ENCODE data around the gene NMNAT2.

The NMNAT2 gene

DNA sequence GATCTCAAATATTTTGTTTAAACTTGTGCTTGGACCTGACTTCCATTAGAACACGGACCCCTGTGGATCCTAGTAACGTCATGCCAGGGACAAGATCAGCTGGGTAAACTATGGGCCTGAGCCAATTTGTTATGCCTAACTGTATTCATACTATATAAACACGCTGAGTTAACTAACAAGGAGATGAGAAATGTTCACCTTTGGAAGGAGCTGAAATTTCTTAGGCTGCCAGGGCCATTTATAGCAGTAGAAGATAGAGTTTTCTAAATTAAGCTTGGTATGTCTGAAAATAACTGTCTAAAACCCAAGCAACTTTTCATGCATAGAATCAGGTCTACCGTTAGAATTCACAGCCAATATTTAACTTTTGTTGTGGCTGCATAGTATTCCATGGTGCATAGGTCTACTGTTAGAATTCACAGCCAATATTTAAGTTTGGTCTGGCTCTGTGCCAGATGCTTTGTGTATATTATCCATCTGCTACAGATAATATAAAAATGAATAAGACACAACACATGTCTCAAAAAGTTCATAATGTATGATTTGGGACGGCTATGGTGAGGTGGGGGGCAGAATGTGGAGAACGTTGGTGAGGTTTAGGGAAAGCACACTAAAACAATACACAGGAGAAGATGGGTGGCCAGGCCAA lies 61.5 kb downstream of the NMNAT2 start:
- TF ChIP-seq Cebpa-rat (IDR thresholded peaks at IDR 0.05), result no peak
- no peak overlapping the region for H3K9ac ChIP-seq
- H3K27ac ChIP-seq, result no peak overlapping the region
- H3K36me3 ChIP-seq, result no peaks in the 10 kb centered on the region
- no peak overlapping the region for H3K4me3 ChIP-seq
- H3K9me3 ChIP-seq (replicated peaks in 1 of 11), result peaks cover 0 to 10% (median 0%) of the 10 kb centered on the region in 11 experiments; a peak in 7 of 22 replicates
- peaks cover 0 to 6% (median 0%) of the 10 kb centered on the region in 10 experiments; a peak in 5 of 20 replicates for H3K4me1 ChIP-seq
- H3K4me2 ChIP-seq, result no peak overlapping the region
- H3K27me3 ChIP-seq, result no peaks in the 10 kb centered on the region
- no peaks in the 10 kb centered on the region for H4K20me1 ChIP-seq

DNA sequence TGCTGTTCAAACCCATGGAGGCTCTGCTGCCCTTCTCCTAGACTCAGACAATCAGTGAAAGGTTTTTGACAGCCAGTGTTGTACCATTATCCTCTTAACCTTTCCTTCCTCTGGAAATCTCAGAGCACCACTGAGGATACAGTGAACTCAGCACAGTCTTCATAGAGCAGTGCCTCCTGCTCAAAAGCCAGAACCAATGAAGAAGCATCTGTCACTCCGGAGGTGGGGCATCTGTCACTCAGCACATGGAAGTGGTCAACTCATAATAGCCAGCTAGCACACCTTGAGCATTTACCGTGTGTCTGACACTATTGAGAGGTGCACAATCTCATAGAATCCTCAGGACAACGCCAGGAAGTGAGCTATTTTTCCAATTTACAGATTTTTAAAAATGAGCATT lies 62.4 kb downstream of the NMNAT2 start:
- no peak overlapping the region for H3K27ac ChIP-seq
- peaks cover 0 to 10% (median 0%) of the 10 kb centered on the region in 11 experiments; a peak in 7 of 22 replicates for H3K9me3 ChIP-seq (replicated peaks in 1 of 11)
- no peak overlapping the region for H3K4me3 ChIP-seq
- H3K9ac ChIP-seq, result no peak overlapping the region
- no peaks in the 10 kb centered on the region for H3K27me3 ChIP-seq
- no peak overlapping the region for H3K4me2 ChIP-seq
- H3K36me3 ChIP-seq, result no peaks in the 10 kb centered on the region
- TF ChIP-seq Cebpa-rat (IDR thresholded peaks at IDR 0.05), result no peak
- no peaks in the 10 kb centered on the region for H4K20me1 ChIP-seq
- peaks cover 0 to 6% (median 0%) of the 10 kb centered on the region in 10 experiments; a peak in 5 of 20 replicates for H3K4me1 ChIP-seq

DNA sequence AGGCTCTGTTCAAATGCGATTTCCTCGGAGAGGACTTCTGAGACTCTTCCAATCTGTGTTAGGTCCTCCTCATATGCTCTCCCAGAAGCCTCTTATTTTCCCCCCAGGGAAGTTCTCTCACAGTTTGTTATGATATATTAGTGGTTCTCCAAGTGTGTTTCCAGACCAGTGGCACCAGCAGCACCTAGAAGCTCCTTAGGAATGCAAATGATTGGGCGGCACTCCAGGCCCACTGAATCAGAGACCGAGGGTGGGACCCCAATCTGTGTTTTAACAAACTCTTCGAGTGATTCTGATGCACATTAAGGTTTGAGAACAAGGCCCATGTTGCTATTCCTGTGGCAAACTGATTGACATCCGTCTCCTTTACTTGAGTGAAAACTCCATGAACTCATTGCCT lies 63.0 kb downstream of the NMNAT2 start:
- peaks cover 0 to 6% (median 0%) of the 10 kb centered on the region in 10 experiments; a peak in 5 of 20 replicates for H3K4me1 ChIP-seq
- H3K9ac ChIP-seq, result no peak overlapping the region
- no peaks in the 10 kb centered on the region for H3K27me3 ChIP-seq
- no peak overlapping the region for H3K4me3 ChIP-seq
- no peak overlapping the region for H3K4me2 ChIP-seq
- no peak overlapping the region for H3K27ac ChIP-seq
- no peaks in the 10 kb centered on the region for H4K20me1 ChIP-seq
- no peak for TF ChIP-seq Cebpa-rat (IDR thresholded peaks at IDR 0.05)
- H3K9me3 ChIP-seq (replicated peaks in 1 of 11), result peaks cover 0 to 10% (median 0%) of the 10 kb centered on the region in 11 experiments; a peak in 7 of 22 replicates
- H3K36me3 ChIP-seq, result no peaks in the 10 kb centered on the region

DNA sequence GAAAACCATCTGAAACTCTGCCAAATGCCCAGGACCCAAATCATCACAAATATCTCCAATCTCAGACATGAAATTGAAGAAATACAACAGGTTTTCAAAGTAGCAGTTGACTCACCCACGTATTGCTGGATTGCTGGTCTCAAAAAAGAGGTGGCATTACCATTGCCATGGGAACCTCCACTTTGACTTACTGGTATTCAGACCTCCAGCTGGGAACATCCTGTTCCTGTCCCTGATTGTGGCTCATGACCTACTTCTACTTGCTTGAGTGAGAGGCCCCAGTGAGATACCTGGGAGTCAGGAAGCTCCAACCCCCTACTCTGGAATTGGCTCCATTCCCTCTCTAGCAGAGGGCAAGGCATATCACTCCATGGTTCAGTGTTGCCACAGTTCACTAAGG lies 64.6 kb downstream of the NMNAT2 start:
- Histone ChIP-seq H3K4me2 (no peak overlapping the region), H3K4me1 (no peaks in the 10 kb centered on the region), H3K4me3 (no peak overlapping the region), H3K27ac (no peak overlapping the region), H3K9ac (no peak overlapping the region), H4K20me1 (no peaks in the 10 kb centered on the region), H3K27me3 (no peaks in the 10 kb centered on the region), H3K9me3 (replicated peaks in 1 of 11) (peaks cover 0 to 10% (median 0%) of the 10 kb centered on the region in 11 experiments; a peak in 7 of 22 replicates), H3K36me3 (no peaks in the 10 kb centered on the region)
- TF ChIP-seq Cebpa-rat (IDR thresholded peaks at IDR 0.05), result no peak

DNA sequence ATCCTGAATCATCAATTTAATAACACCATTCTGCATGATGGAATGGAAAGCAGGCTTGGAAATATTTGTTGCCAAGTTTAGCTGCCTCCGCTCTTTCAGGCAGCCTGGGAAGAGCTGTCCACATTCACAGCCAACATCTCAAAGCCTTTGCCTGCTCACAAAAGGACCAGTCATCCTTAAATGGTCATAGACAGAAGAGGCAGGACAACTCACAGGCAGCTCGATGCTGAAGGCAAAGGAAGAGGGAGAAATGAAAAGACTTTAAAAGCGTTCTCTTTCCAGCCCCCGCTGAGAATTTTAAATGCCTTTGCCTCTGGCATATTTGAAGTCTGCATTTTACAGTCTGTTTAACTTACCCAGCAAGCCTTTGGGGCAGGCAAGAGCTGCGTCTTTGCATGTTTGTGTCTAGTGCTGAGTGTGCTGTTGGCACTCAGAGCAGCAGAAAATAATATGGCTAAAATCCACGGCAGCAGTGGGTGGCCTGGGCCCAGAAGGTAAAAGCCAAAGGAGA lies 68.9 kb downstream of the NMNAT2 start:
- Histone ChIP-seq H3K36me3 (no peaks in the 10 kb centered on the region), H3K4me3 (no peak overlapping the region), H3K4me1 (peaks cover 0 to 7% (median 0%) of the 10 kb centered on the region in 10 experiments; a peak in 1 of 20 replicates), H3K4me2 (no peak overlapping the region), H3K27me3 (no peaks in the 10 kb centered on the region), H3K27ac (no peak overlapping the region), H3K9me3 (replicated peaks in 1 of 11) (no peaks in the 10 kb centered on the region), H3K9ac (no peak overlapping the region), H4K20me1 (no peaks in the 10 kb centered on the region)
- TF ChIP-seq Cebpa-rat (IDR thresholded peaks at IDR 0.05), result no peak

DNA sequence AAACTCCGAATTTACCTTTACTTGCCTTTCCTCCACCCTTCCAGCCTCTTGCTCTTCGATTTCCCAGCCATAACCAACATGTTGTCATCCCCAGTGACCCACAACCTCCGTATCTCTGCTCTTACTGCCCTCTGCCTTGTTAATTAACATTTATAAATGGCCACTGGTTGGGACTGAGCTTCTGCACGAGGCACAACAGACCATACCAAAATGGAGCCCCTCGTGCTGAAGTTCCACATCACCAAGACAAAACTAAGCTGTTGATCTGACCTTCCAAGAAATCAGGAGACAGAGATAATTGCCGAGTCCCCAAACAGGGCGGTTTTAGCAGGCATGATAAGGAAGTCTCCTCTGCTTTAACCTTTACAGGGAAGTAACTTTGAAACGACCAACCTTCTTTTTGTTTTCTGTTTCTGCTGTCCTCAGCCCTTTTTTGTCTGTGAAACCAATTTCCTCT lies 71.9 kb downstream of the NMNAT2 start:
- H3K4me1 ChIP-seq, result peaks cover 0 to 7% (median 0%) of the 10 kb centered on the region in 10 experiments; a peak in 1 of 20 replicates
- H3K9me3 ChIP-seq (replicated peaks in 1 of 11), result no peaks in the 10 kb centered on the region
- no peaks in the 10 kb centered on the region for H4K20me1 ChIP-seq
- no peak overlapping the region for H3K4me3 ChIP-seq
- H3K4me2 ChIP-seq, result 0 out of 22 replicates have a peak overlapping the region, but pooled peaks of 1 of the 11 experiments have one; percentile 8
- H3K36me3 ChIP-seq, result no peaks in the 10 kb centered on the region
- H3K9ac ChIP-seq, result no peak overlapping the region
- H3K27ac ChIP-seq, result no peak overlapping the region
- TF ChIP-seq Cebpa-rat (IDR thresholded peaks at IDR 0.05), result no peak
- no peaks in the 10 kb centered on the region for H3K27me3 ChIP-seq

DNA sequence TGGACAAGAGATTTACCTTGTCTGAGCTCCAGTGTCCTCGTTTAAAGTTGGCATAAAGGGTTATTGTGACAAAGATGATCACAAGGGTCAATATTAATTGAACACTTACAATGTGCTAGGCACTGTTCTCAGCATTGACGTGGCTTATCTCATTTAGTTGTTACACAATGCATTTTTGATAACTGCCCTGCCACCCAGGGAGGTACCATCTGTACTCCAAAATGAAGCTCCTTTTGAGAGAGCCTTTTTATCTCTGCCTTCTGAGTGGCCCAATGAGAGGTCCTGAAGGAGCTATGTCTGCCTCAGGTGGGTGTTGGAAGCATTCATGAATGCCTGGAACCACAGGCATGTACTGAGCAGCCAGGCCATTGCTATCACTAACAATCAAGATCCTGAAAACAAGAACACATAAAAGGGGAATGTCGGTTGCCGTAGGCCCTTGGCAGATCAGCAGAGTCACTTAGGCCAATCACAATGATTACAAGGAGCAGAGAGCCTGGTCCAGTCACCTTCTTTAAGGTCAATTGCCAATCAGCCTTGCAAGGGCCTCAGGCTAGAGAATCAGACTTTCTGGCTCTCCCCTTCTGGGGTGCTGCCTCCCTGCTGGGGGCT lies 78.5 kb downstream of the NMNAT2 start:
- no peak overlapping the region for H3K9ac ChIP-seq
- TF ChIP-seq Cebpa-rat (IDR thresholded peaks at IDR 0.05), result no peak
- H3K9me3 ChIP-seq (replicated peaks in 1 of 11), result no peaks in the 10 kb centered on the region; a peak in 1 of 22 replicates
- H4K20me1 ChIP-seq, result no peaks in the 10 kb centered on the region
- no peaks in the 10 kb centered on the region for H3K4me1 ChIP-seq
- no peaks in the 10 kb centered on the region for H3K36me3 ChIP-seq
- H3K4me3 ChIP-seq, result no peak overlapping the region
- no peaks in the 10 kb centered on the region for H3K27me3 ChIP-seq
- H3K4me2 ChIP-seq, result no peak overlapping the region
- H3K27ac ChIP-seq, result no peak overlapping the region

DNA sequence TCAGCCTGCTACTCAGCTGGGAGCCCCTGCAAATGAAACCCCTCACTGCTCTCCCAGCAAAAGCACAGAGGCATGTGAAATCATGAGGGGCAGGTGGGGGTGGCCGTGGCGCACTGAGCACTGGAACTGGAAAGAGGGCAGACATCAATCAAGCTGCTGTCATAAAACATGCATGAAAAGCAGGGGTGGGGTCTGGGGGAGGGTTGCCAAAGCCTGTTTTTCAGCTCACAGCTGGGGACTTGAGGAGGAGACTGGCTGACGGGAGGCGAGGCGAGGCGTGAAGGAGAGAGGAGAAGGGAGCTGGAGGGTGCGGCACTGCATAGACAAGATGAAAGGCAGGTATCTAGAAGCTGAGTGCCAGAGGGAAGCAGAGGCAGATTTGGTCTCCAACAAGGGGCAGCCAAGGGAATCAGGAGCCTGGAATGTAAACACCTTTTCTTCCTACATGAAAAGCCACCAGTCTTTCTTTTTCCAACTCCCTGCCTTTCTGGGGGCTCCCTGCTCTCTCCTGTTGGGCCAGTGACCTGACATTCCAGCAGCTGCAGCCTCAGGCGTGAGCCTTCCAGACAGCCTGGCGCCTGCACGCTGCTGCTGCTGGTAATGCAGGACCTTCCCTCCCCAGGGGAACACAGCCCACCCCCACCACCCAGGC lies 87.0 kb downstream of the NMNAT2 start:
- Histone ChIP-seq H3K27ac (no peak overlapping the region), H3K9me3 (replicated peaks in 1 of 11) (no peaks in the 10 kb centered on the region), H3K4me2 (peak overlapping the region in 7 of 11 experiments; percentile 17 to 40 (median 25); a peak in 8 of 22 replicates), H3K4me1 (peaks cover 0 to 13% (median 10%) of the 10 kb centered on the region in 10 experiments; a peak in 10 of 20 replicates), H3K36me3 (no peaks in the 10 kb centered on the region), H3K27me3 (no peaks in the 10 kb centered on the region), H3K9ac (no peak overlapping the region), H3K4me3 (no peak overlapping the region), H4K20me1 (no peaks in the 10 kb centered on the region)
- TF ChIP-seq Cebpa-rat (IDR thresholded peaks at IDR 0.05), result no peak

DNA sequence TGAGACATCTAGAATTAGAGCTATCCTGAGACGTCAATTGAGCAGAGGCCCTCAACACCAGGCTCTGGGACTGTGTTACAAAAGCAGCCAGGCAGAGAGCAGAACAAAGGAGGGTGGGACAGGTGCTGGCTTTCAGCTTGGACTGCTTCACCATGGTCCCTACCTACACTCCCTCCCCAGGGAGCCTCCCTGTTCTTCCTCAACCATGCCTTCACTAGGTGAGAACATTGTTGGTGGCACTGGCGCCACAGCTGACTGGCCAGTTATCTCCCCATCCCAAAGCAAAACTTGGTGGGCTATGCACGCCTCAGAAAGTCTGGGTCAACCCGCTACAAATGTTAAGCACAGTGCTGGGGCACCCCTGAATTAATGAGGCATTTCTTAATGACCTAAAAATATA lies 87.8 kb downstream of the NMNAT2 start:
- Histone ChIP-seq H3K4me3 (no peak overlapping the region), H3K36me3 (no peaks in the 10 kb centered on the region), H3K4me2 (peak overlapping the region in 5 of 11 experiments; percentile 24 to 40 (median 28); a peak in 3 of 22 replicates), H4K20me1 (no peaks in the 10 kb centered on the region), H3K9me3 (replicated peaks in 1 of 11) (no peaks in the 10 kb centered on the region), H3K4me1 (peaks cover 0 to 13% (median 10%) of the 10 kb centered on the region in 10 experiments; a peak in 10 of 20 replicates), H3K27ac (no peak overlapping the region), H3K27me3 (no peaks in the 10 kb centered on the region), H3K9ac (no peak overlapping the region)
- no peak for TF ChIP-seq Cebpa-rat (IDR thresholded peaks at IDR 0.05)

All from BLaER1 treated with 17β-estradiol and CSF1 and Interleukin-3, amounts not matched to agents 10 nM and 100 nM (cell line).